Stimulated activated CD8-positive, alpha-beta memory T cell treated with anti-CD3 and anti-CD28 coated beads, Interleukin-15, amount 100 ng/mL, for 48 hours (primary cell): ENCODE data around the gene FTO.

Experiments used
- DNase-seq, 2 donors: peaks; one replicate each; pipeline ENCODE4 v3.0.0-alpha.2; 2020; ENCODE audit warnings: low read depth in 2 of 2

FTO gene

GRCh38 chr16:53898993-53899392 lies 195.0 kb downstream of the FTO start:
- no peak for DNase-seq

GRCh38 chr16:53899431-53899830 lies 195.5 kb downstream of the FTO start:
- DNase-seq, result no peak

GRCh38 chr16:53900667-53901066 lies 196.7 kb downstream of the FTO start:
- no peak for DNase-seq

GRCh38 chr16:53901408-53901807 lies 197.5 kb downstream of the FTO start:
- no peak for DNase-seq

GRCh38 chr16:53904533-53904932 lies 200.6 kb downstream of the FTO start:
- DNase-seq, result no peak

GRCh38 chr16:53905028-53905427 lies 201.1 kb downstream of the FTO start:
- DNase-seq, result no peak

GRCh38 chr16:53908731-53909130 lies 204.8 kb downstream of the FTO start:
- DNase-seq, result no peak

GRCh38 chr16:53910990-53911389 lies 207.0 kb downstream of the FTO start:
- no peak for DNase-seq

GRCh38 chr16:53911513-53911912 lies 207.6 kb downstream of the FTO start:
- no peak for DNase-seq

- DNase-seq, result peak; percentile 18 to 23
Observed at GRCh38 chr16:53912155-53912554, 208.2 kb downstream of the FTO start.

GRCh38 chr16:53913099-53913870 lies 209.3 kb downstream of the FTO start:
- DNase-seq, result peak; percentile 4 to 13

- DNase-seq, result no peak
Observed at GRCh38 chr16:53913920-53914319, 210.0 kb downstream of the FTO start.

- DNase-seq, result no peak
Observed at GRCh38 chr16:53914736-53915135, 210.8 kb downstream of the FTO start.

- no peak for DNase-seq
Observed at GRCh38 chr16:53915452-53916160, 211.7 kb downstream of the FTO start.

GRCh38 chr16:53920988-53921387 lies 217.0 kb downstream of the FTO start:
- DNase-seq, result no peak

- no peak for DNase-seq
Observed at GRCh38 chr16:53922067-53922806, 218.3 kb downstream of the FTO start.

GRCh38 chr16:53922807-53923571 lies 219.0 kb downstream of the FTO start:
- DNase-seq, result no peak

GRCh38 chr16:53924331-53925106 lies 220.6 kb downstream of the FTO start:
- no peak for DNase-seq

GRCh38 chr16:53925107-53925410 lies 221.1 kb downstream of the FTO start:
- DNase-seq, result no peak

- DNase-seq, result no peak
Observed at GRCh38 chr16:53925526-53925925, 221.6 kb downstream of the FTO start.

- DNase-seq, result no peak
Observed at GRCh38 chr16:53926209-53926608, 222.3 kb downstream of the FTO start.
